HL-60 (cell line): ENCODE results near the gene MROH9.

Experiments
- DNase-seq, 2 experiments: peaks; one replicate each; pipeline ENCODE4 v3.0.0-alpha.2; 2010 to 2020; ENCODE audit warnings: low read depth in 1 of 2, low spot score in 1 of 2
- H3K27ac ChIP-seq: fragments of 250-450 bp; sonication (Bioruptor Pico); replicated peaks from 2 replicates; pipeline ENCODE4 v1.5.1; 2020; ENCODE audit warnings: mild to moderate bottlenecking, moderate library complexity
- H3K27me3 ChIP-seq: fragments of 250-450 bp; sonication (Bioruptor Pico); 2 replicates; pipeline ENCODE4 v1.5.1; 2021; ENCODE audit warnings: mild to moderate bottlenecking, moderate library complexity; ENCODE audit not compliant: insufficient read depth, poor library complexity, severe bottlenecking
- H3K4me3 ChIP-seq: replicated peaks from 2 replicates; pipeline ENCODE4 v1.5.1; 2011; ENCODE audit warnings: mild to moderate bottlenecking, control low read depth, low read length; ENCODE audit not compliant: insufficient read depth
- GABPA ChIP-seq: IDR thresholded peaks from 2 replicates; pipeline ENCODE4 v1.6.1; 2012; ENCODE audit warnings: low read depth
- POLR2AphosphoS5 ChIP-seq: IDR thresholded peaks from 2 replicates; pipeline ENCODE4 v1.6.1; 2012; ENCODE audit warnings: low read depth
- REST ChIP-seq: IDR thresholded peaks from 2 replicates; pipeline ENCODE4 v1.6.1; 2012; ENCODE audit warnings: low read depth; ENCODE audit not compliant: insufficient replicate concordance
- SPI1 ChIP-seq: IDR thresholded peaks from 2 replicates; pipeline ENCODE4 v1.6.1; 2012; ENCODE audit warnings: low read depth, mild to moderate bottlenecking, borderline replicate concordance
- TF ChIP-seq, protein P1 (sequence below): IDR thresholded peaks from one replicate; pipeline ENCODE4 v1.5.1; 2011; ENCODE audit warnings: low read length, control low read depth, inconsistent platforms; ENCODE audit not compliant: insufficient read depth

The MROH9 gene

DNA sequence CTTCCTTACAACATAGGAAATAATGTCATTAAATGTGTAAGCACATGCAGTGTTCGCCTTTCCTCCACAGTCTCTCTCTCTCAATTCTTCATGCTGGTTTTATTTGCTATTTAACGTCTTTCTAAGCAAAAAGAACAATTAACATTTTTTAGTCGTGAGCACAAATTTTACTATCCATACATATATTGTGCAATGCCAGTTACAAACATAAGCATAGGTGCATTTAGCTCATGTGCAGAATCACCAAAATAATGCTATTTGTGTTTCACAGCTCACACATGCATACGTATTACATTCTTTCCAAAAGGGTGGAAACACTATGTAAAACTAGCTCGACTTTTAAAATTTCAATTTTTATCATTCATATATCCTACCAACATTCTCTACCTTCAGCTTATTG lies 52.1 kb downstream of the MROH9 start:
- Histone ChIP-seq H3K27me3 (no peaks in the 10 kb centered on the region), H3K27ac (no peak overlapping the region), H3K4me3 (no peak overlapping the region)
- DNase-seq = no peak
- TF ChIP-seq SPI1 (no peak), GABPA (no peak), REST (no peak), POLR2AphosphoS5 (no peak)
- TF ChIP-seq, protein P1, sequence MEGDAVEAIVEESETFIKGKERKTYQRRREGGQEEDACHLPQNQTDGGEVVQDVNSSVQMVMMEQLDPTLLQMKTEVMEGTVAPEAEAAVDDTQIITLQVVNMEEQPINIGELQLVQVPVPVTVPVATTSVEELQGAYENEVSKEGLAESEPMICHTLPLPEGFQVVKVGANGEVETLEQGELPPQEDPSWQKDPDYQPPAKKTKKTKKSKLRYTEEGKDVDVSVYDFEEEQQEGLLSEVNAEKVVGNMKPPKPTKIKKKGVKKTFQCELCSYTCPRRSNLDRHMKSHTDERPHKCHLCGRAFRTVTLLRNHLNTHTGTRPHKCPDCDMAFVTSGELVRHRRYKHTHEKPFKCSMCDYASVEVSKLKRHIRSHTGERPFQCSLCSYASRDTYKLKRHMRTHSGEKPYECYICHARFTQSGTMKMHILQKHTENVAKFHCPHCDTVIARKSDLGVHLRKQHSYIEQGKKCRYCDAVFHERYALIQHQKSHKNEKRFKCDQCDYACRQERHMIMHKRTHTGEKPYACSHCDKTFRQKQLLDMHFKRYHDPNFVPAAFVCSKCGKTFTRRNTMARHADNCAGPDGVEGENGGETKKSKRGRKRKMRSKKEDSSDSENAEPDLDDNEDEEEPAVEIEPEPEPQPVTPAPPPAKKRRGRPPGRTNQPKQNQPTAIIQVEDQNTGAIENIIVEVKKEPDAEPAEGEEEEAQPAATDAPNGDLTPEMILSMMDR = no peak

DNA sequence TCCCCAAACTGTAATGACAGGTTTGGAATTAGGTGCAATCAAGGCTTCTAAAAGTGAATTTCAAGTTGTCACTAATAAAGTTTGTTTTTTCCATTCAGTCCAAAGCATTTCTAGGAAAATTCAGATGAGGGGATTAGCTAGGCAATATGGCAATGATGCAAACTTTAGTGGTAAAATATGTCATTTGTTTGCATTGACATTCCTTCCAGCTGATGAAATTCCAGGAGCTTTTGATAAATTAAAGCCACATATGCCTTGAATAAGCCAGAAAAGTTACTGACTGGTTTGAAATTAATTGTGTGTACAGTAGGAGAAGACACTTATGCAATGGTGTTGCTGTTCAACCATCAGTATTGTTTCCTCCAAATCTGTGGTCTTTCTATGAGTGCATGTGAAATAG lies 57.8 kb downstream of the MROH9 start:
- Histone ChIP-seq H3K27ac (no peak overlapping the region), H3K4me3 (no peak overlapping the region), H3K27me3 (no peaks in the 10 kb centered on the region)
- no peak for DNase-seq
- TF ChIP-seq GABPA (no peak), REST (no peak), SPI1 (no peak), POLR2AphosphoS5 (no peak)
- TF ChIP-seq, protein P1 = no peak

- no peak for DNase-seq
- Histone ChIP-seq H3K27me3 (no peaks in the 10 kb centered on the region), H3K27ac (no peak overlapping the region), H3K4me3 (no peak overlapping the region)
- TF ChIP-seq REST = no peak
- TF ChIP-seq SPI1 = no peak
- TF ChIP-seq POLR2AphosphoS5 = no peak
- TF ChIP-seq, protein P1 = no peak
- TF ChIP-seq GABPA = no peak
Observed at GRCh38 chr1:170993717-170994116, 58.4 kb downstream of the MROH9 start.
